ENCODE results near the gene PLEKHH1. TPM values are rescaled to one million over a fixed set of nuclear protein-coding genes. Genes with fewer than 3 reads are reported as not detected.
A peak's percentile ranks its signal among the peaks of the same experiment; 100 is the strongest.

Gene PLEKHH1
- total RNA-seq (1 to 10 TPM; 1.2 to 2.7 TPM), polyA plus RNA-seq (ENCODE audit: insufficient read length in 6 of 6) (10 to 100 TPM in 5 of 6 donors, 1 to 10 TPM in 1; 10.0 to 19.2 (median 15.5) TPM)
- long read RNA-seq, donor 1, partial matches to known transcripts, result 46 of 59 reads
- long read RNA-seq, donor 1, other reads (novel, unspliced or antisense), result 13 of 59 reads
- long read RNA-seq, donor 2, result 0 reads
- long read RNA-seq, donor 3, partial matches to known transcripts, result 25 of 25 reads
- long read RNA-seq, donor 3, other reads (novel, unspliced or antisense), result 0 of 25 reads
- long read RNA-seq, donor 4, result 0 reads
- long read RNA-seq, donor 5, result 0 reads
- long read RNA-seq, donor 6, partial matches to known transcripts, result 17 of 17 reads
- long read RNA-seq, donor 6, other reads (novel, unspliced or antisense), result 0 of 17 reads
- long read RNA-seq, donor 7, result 0 reads
- long read RNA-seq, donor 8, result 0 reads
- long read RNA-seq, donor 9, result 0 reads
- long read RNA-seq, donor 10, result 0 reads
- long read RNA-seq, donor 11, partial matches to known transcripts, result 50 of 113 reads
- long read RNA-seq, donor 11, other reads (novel, unspliced or antisense), result 63 of 113 reads
- long read RNA-seq, donor 12, result 0 reads

GRCh38 chr14:67532998-67533753 is at the start of gene PLEKHH1:
TSS of gene PLEKHH1 (plus strand) at chr14:67533290. CDS start at chr14:67541868, 8,578 bp downstream.
- peaks cover 0 to 14% of the 10 kb centered on the region in 2 donors for H3K4me1 ChIP-seq
- DNase-seq, result peak; percentile 46 to 93 (median 76)
- intact Hi-C loops (cut with DNase I), result no loop called here
- peak; percentile 93 for ATAC-seq
- H3K36me3 ChIP-seq, result no peaks in the 10 kb centered on the region
- H3K27ac ChIP-seq, result no peak within 1 kb of the TSS
- H3K4me3 ChIP-seq, result peak within 1 kb of the TSS; percentile 38 to 51
- H3K9me3 ChIP-seq, result no peaks in the 10 kb centered on the region
- no peak for TF ChIP-seq CTCF (IDR thresholded peaks at IDR 0.05)
- H3K27me3 ChIP-seq, result peaks cover 12 to 42% of the 10 kb centered on the region in 2 donors

- Histone ChIP-seq H3K27ac (no peak overlapping the region), H3K27me3 (no peaks in the 10 kb centered on the region), H3K4me1 (peaks cover 0 to 12% of the 10 kb centered on the region in 2 donors), H3K4me3 (no peak overlapping the region), H3K36me3 (no peaks in the 10 kb centered on the region), H3K9me3 (no peaks in the 10 kb centered on the region)
- DNase-seq, result no peak
- ATAC-seq, result no peak
- TF ChIP-seq CTCF (IDR thresholded peaks at IDR 0.05), result no peak
- intact Hi-C loops (cut with DNase I), result no loop called here
These were observed 49.4 kb upstream of the PLEKHH1 start for GRCh38 chr14:67483579-67484285.

GRCh38 chr14:67485501-67486095 is 47.5 kb upstream of the PLEKHH1 start:
- H3K4me1 ChIP-seq, result peaks cover 0 to 18% of the 10 kb centered on the region in 2 donors
- no peak for TF ChIP-seq CTCF (IDR thresholded peaks at IDR 0.05)
- H3K27me3 ChIP-seq, result no peaks in the 10 kb centered on the region
- intact Hi-C loops (cut with DNase I), result no loop called here
- H3K27ac ChIP-seq, result no peak overlapping the region
- H3K9me3 ChIP-seq, result no peaks in the 10 kb centered on the region
- no peaks in the 10 kb centered on the region for H3K36me3 ChIP-seq
- H3K4me3 ChIP-seq, result no peak overlapping the region
- DNase-seq, result no peak
- no peak for ATAC-seq

GRCh38 chr14:67486890-67487289 is 46.2 kb upstream of the PLEKHH1 start:
- Histone ChIP-seq H3K9me3 (no peaks in the 10 kb centered on the region), H3K27me3 (no peaks in the 10 kb centered on the region), H3K27ac (no peak overlapping the region), H3K4me1 (peaks cover 0 to 18% of the 10 kb centered on the region in 2 donors), H3K36me3 (no peaks in the 10 kb centered on the region), H3K4me3 (no peak overlapping the region)
- no peak for DNase-seq
- intact Hi-C loops (cut with DNase I), result no loop called here
- no peak for ATAC-seq
- no peak for TF ChIP-seq CTCF (IDR thresholded peaks at IDR 0.05)
